ENCODE results near the gene E2F1. TPM values are rescaled to one million over a fixed set of nuclear protein-coding genes. Genes with fewer than 3 reads are reported as not detected.

E2F1 gene
- total RNA-seq, 1 donor from 2014 or later: 2.4 TPM

DNA sequence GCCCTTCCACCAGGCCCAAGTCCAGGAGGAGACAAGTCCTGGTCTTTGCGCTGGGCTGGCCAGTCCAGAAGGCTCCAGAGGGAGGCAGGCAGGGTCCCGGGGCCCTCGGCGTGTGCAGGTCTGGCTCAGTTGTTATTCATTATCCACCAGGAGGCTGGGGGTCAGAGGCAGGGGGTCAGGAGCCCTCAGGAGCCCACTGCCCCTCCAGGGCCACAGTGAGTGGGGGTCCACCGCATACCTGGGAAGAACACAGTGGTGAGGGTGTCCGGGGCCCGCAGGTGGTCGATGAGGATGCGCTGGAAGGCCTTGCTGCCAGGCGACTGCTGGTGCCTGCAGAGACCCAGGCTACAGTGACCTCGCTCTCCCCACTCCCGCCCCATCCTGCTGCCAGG lies 28.5 kb downstream of the E2F1 start:
- DNase-seq (no peak), ATAC-seq (no peak)
- H3K9me3 ChIP-seq: no peaks in the 10 kb centered on the region
- no peaks in the 10 kb centered on the region for H3K4me1 ChIP-seq
- no peaks in the 10 kb centered on the region for H3K27me3 ChIP-seq
- intact Hi-C loops (cut with DNase I): loop anchor here (10.0 kb wide), 1 partner anchor 203 kb away; no protein-coding TSS in a partner anchor
- TF ChIP-seq, protein P1, sequence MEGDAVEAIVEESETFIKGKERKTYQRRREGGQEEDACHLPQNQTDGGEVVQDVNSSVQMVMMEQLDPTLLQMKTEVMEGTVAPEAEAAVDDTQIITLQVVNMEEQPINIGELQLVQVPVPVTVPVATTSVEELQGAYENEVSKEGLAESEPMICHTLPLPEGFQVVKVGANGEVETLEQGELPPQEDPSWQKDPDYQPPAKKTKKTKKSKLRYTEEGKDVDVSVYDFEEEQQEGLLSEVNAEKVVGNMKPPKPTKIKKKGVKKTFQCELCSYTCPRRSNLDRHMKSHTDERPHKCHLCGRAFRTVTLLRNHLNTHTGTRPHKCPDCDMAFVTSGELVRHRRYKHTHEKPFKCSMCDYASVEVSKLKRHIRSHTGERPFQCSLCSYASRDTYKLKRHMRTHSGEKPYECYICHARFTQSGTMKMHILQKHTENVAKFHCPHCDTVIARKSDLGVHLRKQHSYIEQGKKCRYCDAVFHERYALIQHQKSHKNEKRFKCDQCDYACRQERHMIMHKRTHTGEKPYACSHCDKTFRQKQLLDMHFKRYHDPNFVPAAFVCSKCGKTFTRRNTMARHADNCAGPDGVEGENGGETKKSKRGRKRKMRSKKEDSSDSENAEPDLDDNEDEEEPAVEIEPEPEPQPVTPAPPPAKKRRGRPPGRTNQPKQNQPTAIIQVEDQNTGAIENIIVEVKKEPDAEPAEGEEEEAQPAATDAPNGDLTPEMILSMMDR (IDR thresholded peaks at IDR 0.05): no peak
- H3K4me3 ChIP-seq: no peak overlapping the region
- no peak overlapping the region for H3K27ac ChIP-seq
- peaks cover 21% of the 10 kb centered on the region for H3K36me3 ChIP-seq

DNA sequence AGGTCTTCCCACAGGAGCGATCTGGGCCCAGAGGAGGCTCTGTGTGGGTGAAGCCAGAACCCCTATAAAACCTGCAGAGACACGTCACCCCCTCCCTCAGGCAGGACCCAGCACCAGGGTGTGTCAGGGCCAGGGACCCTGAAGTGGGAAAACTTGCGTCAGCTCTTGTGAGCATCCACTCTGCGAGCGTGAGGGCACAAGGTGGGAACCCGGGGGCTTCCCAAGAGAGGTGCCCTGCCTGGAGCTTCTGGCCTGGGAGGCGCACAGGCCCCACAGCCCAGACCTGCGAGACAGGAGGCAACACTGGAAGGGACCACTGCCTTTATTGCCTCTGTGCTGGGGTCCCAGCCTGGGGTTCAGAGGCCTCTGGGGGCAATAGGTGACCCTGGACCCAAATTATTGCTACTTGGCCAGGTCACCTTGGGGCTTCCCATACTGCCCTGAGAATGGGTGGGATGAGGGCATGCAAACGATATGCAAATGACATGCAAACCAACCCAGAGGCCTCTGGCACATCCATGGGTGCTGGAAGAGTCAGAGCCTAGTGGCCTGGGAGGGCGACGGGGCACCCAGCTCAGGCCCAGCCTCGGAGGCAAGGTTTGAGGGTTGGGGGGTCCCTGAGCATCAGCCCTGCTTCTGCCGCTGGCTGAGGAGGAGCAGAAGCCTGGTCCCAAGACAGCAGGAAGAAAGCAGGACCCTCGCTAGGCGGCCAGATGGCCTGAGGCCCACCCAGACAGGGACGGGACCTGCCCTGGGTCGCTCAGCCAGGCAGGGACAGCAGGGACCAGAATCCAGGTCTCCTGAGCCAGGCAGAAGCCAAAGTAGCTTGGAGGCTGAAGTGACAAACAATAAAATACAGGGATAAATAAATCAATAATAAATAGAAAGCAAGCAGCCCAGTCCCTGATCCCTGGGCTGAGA lies 29.1 kb downstream of the E2F1 start:
- Histone ChIP-seq H3K9me3 (no peaks in the 10 kb centered on the region), H3K36me3 (peaks cover 21% of the 10 kb centered on the region), H3K4me3 (no peak overlapping the region), H3K27ac (no peak overlapping the region), H3K4me1 (no peaks in the 10 kb centered on the region), H3K27me3 (no peaks in the 10 kb centered on the region)
- no peak for DNase-seq
- ATAC-seq: no peak
- TF ChIP-seq, protein P1 (IDR thresholded peaks at IDR 0.05): no peak
- intact Hi-C loops (cut with DNase I): loop anchor here (10.0 kb wide), 1 partner anchor 202 kb away; no protein-coding TSS in a partner anchor

DNA sequence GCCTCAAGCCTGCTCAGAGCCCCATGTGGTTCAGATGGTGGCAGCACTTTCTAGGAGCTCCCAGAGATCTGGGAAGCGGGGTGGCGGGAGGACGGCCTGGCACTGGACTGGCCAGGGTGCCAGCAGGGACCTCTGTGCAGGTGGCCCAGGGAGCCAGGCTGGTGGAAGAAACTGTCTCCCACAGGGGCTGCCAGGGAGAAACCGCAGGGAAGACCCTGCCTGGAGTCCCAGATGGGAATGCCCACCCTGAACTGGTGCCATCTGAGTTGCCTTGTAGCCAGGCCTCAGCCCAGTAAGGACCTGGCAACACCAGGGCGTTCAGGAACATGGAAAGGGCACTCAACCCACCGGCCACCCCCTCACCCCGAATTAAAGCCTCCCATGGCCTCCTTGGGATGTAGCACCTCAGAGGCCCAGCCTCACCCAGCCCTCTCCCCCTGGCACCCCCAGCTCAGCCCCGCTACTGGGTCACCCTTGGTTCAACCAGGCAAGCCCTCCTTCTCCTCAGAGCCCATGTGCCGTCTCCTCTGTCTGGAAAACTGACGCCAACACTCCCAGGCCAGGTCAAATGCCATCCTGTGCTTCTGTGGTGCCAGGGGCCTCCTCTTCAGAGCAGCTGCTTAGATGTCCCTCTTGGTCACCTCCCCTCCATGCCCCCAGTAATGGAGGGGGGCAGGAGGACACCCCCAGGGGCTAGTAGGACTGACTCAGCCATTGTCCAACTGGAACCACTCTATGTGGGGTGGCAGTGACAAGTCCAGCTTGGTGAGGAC lies 30.0 kb downstream of the E2F1 start:
- TF ChIP-seq, protein P1 (IDR thresholded peaks at IDR 0.05): no peak
- no peak for DNase-seq
- no peaks in the 10 kb centered on the region for H3K9me3 ChIP-seq

DNA sequence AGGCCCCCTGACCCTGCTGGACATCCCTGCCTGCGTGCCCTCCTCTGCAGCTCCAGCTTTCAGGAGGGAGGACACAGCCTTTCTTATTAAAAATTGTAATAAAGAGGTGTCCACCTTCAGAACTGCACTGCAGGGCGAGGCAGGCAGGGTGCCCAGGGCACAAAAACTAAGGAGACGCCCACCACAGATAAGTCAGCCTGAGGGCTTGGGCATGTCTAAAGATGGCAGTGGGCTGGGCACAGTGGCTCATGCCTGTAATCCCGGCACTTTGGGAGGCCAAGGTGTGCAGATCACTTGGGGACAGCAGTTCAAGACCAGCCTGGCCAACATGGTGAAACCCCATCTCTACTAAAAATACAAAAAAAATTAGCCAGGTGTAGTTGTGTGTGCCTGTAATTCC lies 31.0 kb downstream of the E2F1 start:
- TF ChIP-seq, protein P1 (IDR thresholded peaks at IDR 0.05): no peak
- Histone ChIP-seq H3K4me1 (no peaks in the 10 kb centered on the region), H3K27me3 (no peaks in the 10 kb centered on the region), H3K27ac (no peak overlapping the region), H3K36me3 (peaks cover 21% of the 10 kb centered on the region), H3K4me3 (no peak overlapping the region), H3K9me3 (no peaks in the 10 kb centered on the region)
- DNase-seq (no peak), ATAC-seq (no peak)
- intact Hi-C loops (cut with DNase I): loop anchor here (10.0 kb wide), 1 partner anchor 200 kb away; no protein-coding TSS in a partner anchor

More for the DNA sequence above, 30.0 kb downstream of the E2F1 start:
- ATAC-seq: no peak
- H3K27me3 ChIP-seq: no peaks in the 10 kb centered on the region
- no peak overlapping the region for H3K27ac ChIP-seq
- no peak overlapping the region for H3K4me3 ChIP-seq
- no peaks in the 10 kb centered on the region for H3K4me1 ChIP-seq
- intact Hi-C loops (cut with DNase I): loop anchor here (10.0 kb wide), 1 partner anchor 201 kb away; no protein-coding TSS in a partner anchor
- peaks cover 21% of the 10 kb centered on the region for H3K36me3 ChIP-seq

DNA sequence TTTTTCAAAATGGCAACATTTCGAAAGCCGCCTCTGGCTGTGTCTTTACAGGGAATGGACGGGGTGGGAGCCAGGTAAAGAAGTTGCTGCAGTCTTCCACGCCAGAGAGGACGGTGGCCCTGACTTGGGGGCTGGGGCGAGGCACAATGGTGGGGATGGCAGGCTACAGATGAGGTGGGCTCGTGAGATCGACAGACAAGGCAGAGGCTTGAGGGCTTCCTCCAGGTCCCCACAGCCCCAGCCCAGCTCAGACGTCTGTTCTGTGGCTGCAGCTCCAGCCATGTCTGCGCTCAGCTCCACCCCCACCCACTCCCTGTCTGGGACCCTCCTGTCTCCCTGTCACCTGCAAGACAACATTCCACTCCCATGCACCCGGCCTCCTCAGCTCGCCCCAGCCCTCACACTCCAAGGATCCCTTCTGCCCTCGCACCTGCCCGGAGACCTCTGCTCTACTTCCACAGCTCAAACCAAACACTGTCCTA lies 31.5 kb downstream of the E2F1 start:
- intact Hi-C loops (cut with DNase I): loop anchor here (10.0 kb wide), 1 partner anchor 200 kb away; no protein-coding TSS in a partner anchor
- Histone ChIP-seq H3K4me1 (no peaks in the 10 kb centered on the region), H3K27ac (no peak overlapping the region), H3K36me3 (peaks cover 17% of the 10 kb centered on the region), H3K27me3 (no peaks in the 10 kb centered on the region), H3K4me3 (no peak overlapping the region), H3K9me3 (no peaks in the 10 kb centered on the region)
- DNase-seq (no peak), ATAC-seq (no peak)
- TF ChIP-seq, protein P1 (IDR thresholded peaks at IDR 0.05): no peak
